Body of pancreas (tissue), 4 donors: ENCODE data around the gene PAPOLA.

Experiments
- CTCF ChIP-seq, 7 experiments: fragments of 450-650 bp in 4 of 7; fragments of 200-600 bp in 3 of 7; sonication (generic) in 3 of 7; IDR thresholded peaks; one replicate each; pipeline ENCODE4 v1.5.1; 2016 to 2019; ENCODE audit warnings: antibody characterized with exemption in 7 of 7
- POLR2A ChIP-seq, 3 donors: fragments of 450-650 bp; IDR thresholded peaks; one replicate each; pipeline ENCODE4 v1.6.1; 2016; ENCODE audit warnings: antibody characterized with exemption in 3 of 3, mild to moderate bottlenecking in 2 of 3

- TF ChIP-seq CTCF (IDR thresholded peaks at IDR 0.05) = no peak
- no peak for TF ChIP-seq POLR2A (IDR thresholded peaks at IDR 0.05)
These were observed 72.0 kb downstream of the PAPOLA start for GRCh38 chr14:96574171-96574632.
